SHP77 treated with DMSO at 0.1 percent for 48 hours (cell line): ENCODE data around the gene INPP5D.
"Not testable (repeated sequence)": the region's sequence is repeated elsewhere in the genome, so short reads cannot be mapped to it uniquely, and the experiment has no call there.

Experiments
- DNase-seq: peaks from one replicate; lab custom pipeline; 2025; lab: John Stamatoyannopoulos, UW

The INPP5D gene

GRCh38 chr2:233053928-233054784 is 6.0 kb upstream of the INPP5D start:
- DNase-seq = peak; percentile 9

GRCh38 chr2:233055362-233055761 is 4.8 kb upstream of the INPP5D start:
- no peak for DNase-seq

- DNase-seq = no peak
Measured at GRCh38 chr2:233056961-233057605, 3.1 kb upstream of the INPP5D start.

GRCh38 chr2:233058717-233059546 is 1.2 kb upstream of the INPP5D start:
- DNase-seq = no peak

- DNase-seq = no peak
Measured at GRCh38 chr2:233059547-233059796, 670 bp upstream of the INPP5D start.

GRCh38 chr2:233060501-233060979 is 398 bp downstream of the INPP5D start:
- DNase-seq = no peak

- no peak for DNase-seq
Measured at GRCh38 chr2:233060980-233061590, 943 bp downstream of the INPP5D start.

GRCh38 chr2:233061591-233062450 is 1.7 kb downstream of the INPP5D start:
- DNase-seq = no peak

- no peak for DNase-seq
Measured at GRCh38 chr2:233062451-233062850, 2.3 kb downstream of the INPP5D start.

GRCh38 chr2:233062946-233063268 is 2.8 kb downstream of the INPP5D start:
- no peak for DNase-seq

- no peak for DNase-seq
Measured at GRCh38 chr2:233063269-233063975, 3.3 kb downstream of the INPP5D start.

GRCh38 chr2:233063976-233064411 is 3.9 kb downstream of the INPP5D start:
- DNase-seq = no peak

GRCh38 chr2:233064530-233065199 is 4.5 kb downstream of the INPP5D start:
- DNase-seq = no peak

GRCh38 chr2:233065200-233065589 is 5.1 kb downstream of the INPP5D start:
- DNase-seq = not testable (repeated sequence)

GRCh38 chr2:233065954-233066470 is 5.9 kb downstream of the INPP5D start:
- DNase-seq = no peak

GRCh38 chr2:233068762-233069418 is 8.7 kb downstream of the INPP5D start:
- no peak for DNase-seq

- DNase-seq = no peak
Measured at GRCh38 chr2:233072838-233073237, 12.7 kb downstream of the INPP5D start.

- no peak for DNase-seq
Measured at GRCh38 chr2:233074106-233074505, 14.0 kb downstream of the INPP5D start.
